Right atrium auricular region (tissue), 2 donors: ENCODE measurements around the gene LNX2. TPM values are rescaled to one million over a fixed set of nuclear protein-coding genes. Genes with fewer than 3 reads are reported as not detected.

Experiments
- DNase-seq: peaks from one replicate; pipeline ENCODE4 v3.0.0-alpha.2; 2019; ENCODE audit warnings: low spot score
- H3K27ac ChIP-seq, 2 donors: fragments of 200-600 bp; sonication (generic); 1 replicate in 1 of 2; 2 replicates in 1 of 2; pipeline ENCODE4 v1.5.1; 2016 to 2019
- H3K27me3 ChIP-seq, 2 donors: fragments of 200-600 bp; sonication (generic); one replicate each; pipeline versions ENCODE4 v1.5.1 to v1.6.0; 2017 to 2019
- H3K36me3 ChIP-seq: fragments of 200-600 bp; sonication (generic); one replicate; pipeline ENCODE4 v1.5.1; 2016
- H3K4me1 ChIP-seq, 2 donors: fragments of 200-600 bp; sonication (generic); one replicate each; pipeline versions ENCODE4 v1.5.1 to v1.6.0; 2017 to 2019
- H3K4me3 ChIP-seq, 2 donors: fragments of 200-600 bp; sonication (generic); 1 replicate in 1 of 2; 2 replicates in 1 of 2; pipeline ENCODE4 v1.5.1; 2017 to 2019; ENCODE audit warnings: mild to moderate bottlenecking in 1 of 2, moderate library complexity in 1 of 2
- H3K9me3 ChIP-seq, 2 donors: fragments of 200-600 bp; sonication (generic); one replicate each; pipeline ENCODE4 v1.5.1; 2019
- total RNA-seq, 2 donors: library from RNA; depleted of rRNA; stranded (reverse); fragments of >200 nt; gene quantifications; one replicate each; pipeline ENCODE4 v1.1.0, GENCODE V29; 2016
- TF ChIP-seq, protein P1 (sequence below), 2 donors: fragments of 200-600 bp; sonication (generic); IDR thresholded peaks; one replicate each; pipeline ENCODE4 v1.5.1; 2019; ENCODE audit warnings: antibody characterized with exemption in 2 of 2

Gene LNX2
- total RNA-seq, 2 donors from 2014 or later = 13.0 to 15.2 TPM

DNA sequence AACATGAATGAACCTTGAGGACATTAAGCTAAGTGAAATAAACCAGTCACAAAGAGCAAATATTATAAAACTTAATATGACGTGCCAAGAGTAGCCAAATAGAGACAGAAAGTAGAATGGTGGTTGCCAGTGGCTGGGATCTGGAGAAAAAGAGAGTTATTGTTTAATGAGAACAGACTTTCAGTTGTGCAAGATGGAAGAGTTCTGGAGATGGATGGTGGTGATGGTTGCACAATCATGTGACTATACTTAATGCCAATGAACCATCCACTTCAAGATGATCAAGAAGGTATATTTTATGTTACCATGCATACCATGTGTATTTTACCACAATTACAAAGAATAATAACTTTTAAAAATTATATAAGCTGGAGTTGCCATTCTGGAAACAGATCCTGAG, 104.2 kb downstream of the LNX2 start:
- Histone ChIP-seq H3K9me3 (no peaks in the 10 kb centered on the region), H3K36me3 (no peaks in the 10 kb centered on the region), H3K27me3 (no peaks in the 10 kb centered on the region), H3K27ac (no peak overlapping the region), H3K4me1 (no peaks in the 10 kb centered on the region), H3K4me3 (no peak overlapping the region)
- no peak for DNase-seq
- TF ChIP-seq, protein P1, sequence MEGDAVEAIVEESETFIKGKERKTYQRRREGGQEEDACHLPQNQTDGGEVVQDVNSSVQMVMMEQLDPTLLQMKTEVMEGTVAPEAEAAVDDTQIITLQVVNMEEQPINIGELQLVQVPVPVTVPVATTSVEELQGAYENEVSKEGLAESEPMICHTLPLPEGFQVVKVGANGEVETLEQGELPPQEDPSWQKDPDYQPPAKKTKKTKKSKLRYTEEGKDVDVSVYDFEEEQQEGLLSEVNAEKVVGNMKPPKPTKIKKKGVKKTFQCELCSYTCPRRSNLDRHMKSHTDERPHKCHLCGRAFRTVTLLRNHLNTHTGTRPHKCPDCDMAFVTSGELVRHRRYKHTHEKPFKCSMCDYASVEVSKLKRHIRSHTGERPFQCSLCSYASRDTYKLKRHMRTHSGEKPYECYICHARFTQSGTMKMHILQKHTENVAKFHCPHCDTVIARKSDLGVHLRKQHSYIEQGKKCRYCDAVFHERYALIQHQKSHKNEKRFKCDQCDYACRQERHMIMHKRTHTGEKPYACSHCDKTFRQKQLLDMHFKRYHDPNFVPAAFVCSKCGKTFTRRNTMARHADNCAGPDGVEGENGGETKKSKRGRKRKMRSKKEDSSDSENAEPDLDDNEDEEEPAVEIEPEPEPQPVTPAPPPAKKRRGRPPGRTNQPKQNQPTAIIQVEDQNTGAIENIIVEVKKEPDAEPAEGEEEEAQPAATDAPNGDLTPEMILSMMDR (IDR thresholded peaks at IDR 0.05) = no peak

DNA sequence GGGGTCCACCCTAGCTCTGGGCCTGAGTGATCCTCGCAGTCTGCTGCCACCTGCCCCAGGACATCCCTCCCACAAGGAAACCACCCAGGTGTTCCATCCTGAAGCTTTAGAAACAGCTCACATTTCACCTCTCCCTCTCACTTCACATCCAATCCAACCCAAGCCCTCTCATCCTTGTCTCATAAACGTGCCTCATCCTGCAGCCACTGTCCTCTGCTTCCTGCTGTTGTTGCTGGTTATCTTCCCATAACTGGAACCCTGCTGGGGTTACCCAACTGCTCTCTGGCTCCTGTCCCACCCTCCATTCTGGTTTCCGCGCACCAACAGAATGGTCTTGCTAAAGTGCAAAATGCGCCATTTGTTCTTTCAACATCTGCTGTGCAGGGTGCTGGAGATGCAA, 110.2 kb downstream of the LNX2 start:
- Histone ChIP-seq H3K27me3 (no peaks in the 10 kb centered on the region), H3K4me3 (no peak overlapping the region), H3K4me1 (no peaks in the 10 kb centered on the region), H3K9me3 (no peaks in the 10 kb centered on the region), H3K27ac (no peak overlapping the region), H3K36me3 (no peaks in the 10 kb centered on the region)
- DNase-seq = no peak
- TF ChIP-seq, protein P1 (IDR thresholded peaks at IDR 0.05) = no peak

DNA sequence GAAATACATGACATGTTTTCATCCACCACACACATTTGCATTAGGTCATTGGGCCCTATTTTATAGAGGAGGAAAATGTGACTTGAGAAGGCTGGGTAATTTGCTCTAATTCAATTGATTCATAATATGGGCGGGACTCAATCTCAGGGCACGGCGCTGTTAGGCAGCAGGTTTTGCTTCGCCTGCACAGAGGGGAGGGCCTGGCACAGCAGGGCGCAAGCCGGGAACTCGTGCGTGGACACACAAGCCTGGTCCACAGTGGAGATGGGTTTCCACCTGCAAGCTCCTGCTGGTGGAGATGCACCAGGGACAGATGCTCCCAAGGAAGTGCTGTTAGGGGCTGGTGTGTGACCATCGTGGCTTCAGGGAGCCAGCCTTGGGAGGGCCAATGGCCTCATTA, 111.5 kb downstream of the LNX2 start:
- H3K4me1 ChIP-seq = peaks cover 0 to 4% of the 10 kb centered on the region in 2 donors
- H3K27me3 ChIP-seq = no peaks in the 10 kb centered on the region
- DNase-seq = peak; percentile 49
- H3K36me3 ChIP-seq = no peaks in the 10 kb centered on the region
- TF ChIP-seq, protein P1 (IDR thresholded peaks at IDR 0.05) = no peak
- H3K4me3 ChIP-seq = no peak overlapping the region
- no peak overlapping the region for H3K27ac ChIP-seq
- H3K9me3 ChIP-seq = no peaks in the 10 kb centered on the region

GRCh38 chr13:27505792-27506191, 114.5 kb downstream of the LNX2 start:
- Histone ChIP-seq H3K4me3 (no peak overlapping the region), H3K36me3 (no peaks in the 10 kb centered on the region), H3K4me1 (peaks cover 0 to 5% of the 10 kb centered on the region in 2 donors), H3K9me3 (no peaks in the 10 kb centered on the region), H3K27ac (no peak overlapping the region), H3K27me3 (no peaks in the 10 kb centered on the region)
- TF ChIP-seq, protein P1 (IDR thresholded peaks at IDR 0.05) = no peak
- DNase-seq = no peak

DNA sequence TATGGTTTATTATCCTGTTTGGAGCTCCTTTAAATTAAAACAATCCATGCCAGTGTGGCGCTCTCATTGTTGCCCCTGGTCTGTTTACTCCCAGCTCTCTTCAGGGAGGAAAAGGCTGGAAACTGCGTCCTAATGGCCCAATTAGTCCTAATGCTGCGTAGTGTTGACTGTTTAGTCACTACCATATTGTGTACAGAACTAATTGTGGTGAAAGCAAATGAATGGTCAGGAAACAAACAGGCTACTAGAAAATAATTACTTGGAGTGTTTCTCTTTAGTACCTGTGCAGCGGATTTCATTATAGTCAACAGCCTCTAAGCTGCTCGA, 115.5 kb downstream of the LNX2 start:
- no peaks in the 10 kb centered on the region for H3K36me3 ChIP-seq
- H3K4me1 ChIP-seq = peaks cover 0 to 5% of the 10 kb centered on the region in 2 donors
- TF ChIP-seq, protein P1 (IDR thresholded peaks at IDR 0.05) = no peak
- no peak overlapping the region for H3K27ac ChIP-seq
- H3K27me3 ChIP-seq = no peaks in the 10 kb centered on the region
- H3K9me3 ChIP-seq = no peaks in the 10 kb centered on the region
- no peak for DNase-seq
- H3K4me3 ChIP-seq = no peak overlapping the region

DNA sequence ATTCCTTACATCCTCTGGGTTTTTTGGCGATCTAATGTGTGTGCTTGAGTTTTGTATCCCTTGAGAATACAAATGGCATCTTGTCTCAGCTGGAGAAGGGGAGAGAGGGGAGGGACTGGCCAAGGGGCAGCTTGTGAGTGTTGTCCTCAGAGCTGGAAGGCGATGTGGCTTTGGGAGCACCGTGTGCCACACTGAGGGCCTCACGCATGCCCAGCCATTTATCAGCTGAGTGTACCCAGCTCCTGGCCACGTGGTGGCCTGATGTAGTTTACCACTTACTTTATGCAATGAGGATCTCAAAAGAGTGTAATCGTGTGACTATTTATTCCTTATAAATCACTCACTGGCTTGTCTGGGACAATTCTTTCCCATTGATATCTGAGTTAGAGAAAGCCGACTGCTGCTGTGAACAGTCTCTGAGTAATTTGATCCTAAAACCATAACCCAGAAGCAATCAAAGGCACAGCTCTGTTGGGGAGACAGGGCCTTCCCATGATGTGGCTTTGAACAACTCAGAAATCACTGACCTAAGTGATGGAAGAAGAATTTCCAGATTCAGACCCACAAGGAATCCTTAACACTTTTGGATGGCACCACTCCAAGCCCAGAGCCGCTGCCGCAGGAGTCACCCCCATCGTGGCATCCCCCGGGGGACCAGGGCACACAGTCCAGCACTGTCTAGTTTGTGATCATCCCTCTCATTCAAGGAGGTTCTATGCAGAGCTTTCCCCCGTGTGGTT, 116.0 kb downstream of the LNX2 start:
- H3K9me3 ChIP-seq = no peaks in the 10 kb centered on the region
- H3K27ac ChIP-seq = no peak overlapping the region
- H3K36me3 ChIP-seq = no peaks in the 10 kb centered on the region
- TF ChIP-seq, protein P1 (IDR thresholded peaks at IDR 0.05) = no peak
- peak; percentile 52 for DNase-seq
- peaks cover 0 to 5% of the 10 kb centered on the region in 2 donors for H3K4me1 ChIP-seq
- H3K27me3 ChIP-seq = no peaks in the 10 kb centered on the region
- H3K4me3 ChIP-seq = no peak overlapping the region
